GM10248 (cell line): ENCODE measurements around the gene NPAT.

ENCODE experiments used
- CTCF ChIA-PET: fragments of 300-600 bp; sonication (Branson Sonifier 250); formaldehyde crosslinking; extraction: SDS; loops from one replicate; lab custom pipeline; 2021; ENCODE audit warnings: antibody characterized with exemption; lab: Yijun Ruan, JAX
- POLR2A ChIA-PET: fragments of 350-650 bp; sonication (Branson Sonifier 250); formaldehyde crosslinking; extraction: SDS; loops from one replicate; lab custom pipeline; 2020; ENCODE audit warnings: antibody characterized with exemption; lab: Yijun Ruan, JAX
- DNase-seq: peaks from one replicate; pipeline ENCODE4 v3.0.0; 2012; ENCODE audit errors: extremely low spot score
- CTCF ChIP-seq: IDR thresholded peaks from 2 replicates; pipeline ENCODE4 v1.5.1; 2012; ENCODE audit warnings: mild to moderate bottlenecking, low read depth; ENCODE audit errors: extremely low read depth, missing control alignments, control extremely low read depth

NPAT gene

GRCh38 chr11:108241330-108242037, 19.0 kb upstream of the NPAT start:
- ChIA-PET CTCF (interaction anchor here (1.2 to 2.7 kb wide), 3 partner anchors 11 to 18 kb away, joined by 3 to 15 read pairs (median 10); partner anchors contain the start of genes ATM and NPAT), POLR2A (no interaction called here)
- no peak for TF ChIP-seq CTCF
- no peak for DNase-seq

DNA sequence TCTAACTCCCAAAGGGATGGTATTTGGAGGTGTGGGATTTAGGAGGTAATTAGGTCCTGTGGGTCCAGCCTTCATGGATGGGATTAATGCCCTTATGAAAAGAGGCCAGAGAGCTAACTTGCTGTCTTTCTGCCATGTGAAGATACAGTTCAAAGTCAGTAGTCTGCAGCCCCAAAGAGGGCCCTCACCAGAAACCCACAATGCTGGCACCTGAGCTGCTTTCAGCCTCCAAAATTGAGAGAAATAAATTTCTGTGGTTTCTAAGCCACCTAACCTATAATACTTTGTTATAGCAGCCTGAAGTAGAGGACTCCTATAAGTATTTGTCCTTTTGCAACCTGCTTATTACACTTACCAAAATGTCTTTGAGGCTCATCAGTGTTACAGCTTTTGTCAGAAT, 16.6 kb upstream of the NPAT start:
- TF ChIP-seq CTCF = no peak
- ChIA-PET CTCF (interaction anchor here (1.2 to 1.7 kb wide), 3 partner anchors 12 to 32 kb away, joined by 3 read pairs; no protein-coding TSS in a partner anchor), POLR2A (interaction anchor here (0.6 to 0.8 kb wide), 2 partner anchors 16 to 60 kb away, joined by 3 read pairs; partner anchors contain the start of gene ATM)

DNA sequence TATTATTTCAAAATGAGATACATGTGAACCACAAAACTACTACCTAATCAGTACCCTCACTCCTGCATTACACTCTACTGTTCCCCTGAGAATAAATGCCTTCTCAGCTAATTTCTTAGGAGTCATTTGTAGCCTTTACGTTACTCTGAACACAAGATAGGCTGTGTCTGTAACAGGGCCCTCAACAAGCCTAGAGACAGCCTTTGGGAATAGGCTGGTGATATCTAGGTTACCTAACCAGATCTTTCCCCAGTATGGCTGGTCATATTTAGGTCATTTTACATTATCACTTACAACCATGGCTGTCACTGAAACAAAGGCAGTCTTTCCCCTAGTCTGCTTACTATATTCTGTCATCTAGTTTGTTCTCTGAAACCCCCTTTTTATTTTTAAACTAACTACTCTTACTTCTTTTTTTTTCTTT, 14.6 kb upstream of the NPAT start:
- CTCF ChIA-PET = interaction anchor here (0.6 to 2.1 kb wide), 7 partner anchors 9 to 100 kb away, joined by 3 to 12 read pairs (median 3); partner anchors contain the start of genes ATM and NPAT

More for the DNA sequence above, 16.6 kb upstream of the NPAT start:
- no peak for DNase-seq

DNA sequence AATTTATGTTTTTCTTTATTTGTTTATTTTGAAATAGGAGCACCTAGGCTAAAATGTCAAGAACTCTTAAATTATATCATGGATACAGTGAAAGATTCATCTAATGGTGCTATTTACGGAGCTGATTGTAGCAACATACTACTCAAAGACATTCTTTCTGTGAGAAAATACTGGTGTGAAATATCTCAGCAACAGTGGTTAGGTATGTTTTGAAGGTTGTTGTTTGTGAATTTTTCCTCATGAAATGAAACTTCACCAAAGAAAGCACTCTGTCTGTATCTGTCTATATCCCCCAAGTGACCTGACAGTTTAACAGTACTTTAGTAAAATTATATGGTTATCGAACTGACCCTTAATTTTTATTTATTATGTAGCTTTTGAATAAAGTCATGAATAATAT, 13.2 kb upstream of the NPAT start:
- no peak for DNase-seq
- ChIA-PET POLR2A (interaction anchor here (0.6 to 1.2 kb wide), 2 partner anchors 9 to 10 kb away, joined by 3 to 7 read pairs; no protein-coding TSS in a partner anchor), CTCF (interaction anchor here (2.1 to 2.2 kb wide), 2 partner anchors 10 to 12 kb away, joined by 8 to 10 read pairs; partner anchors contain the start of genes ATM and NPAT)
- TF ChIP-seq CTCF = no peak

More for the DNA sequence above, 14.6 kb upstream of the NPAT start:
- no peak for DNase-seq
- POLR2A ChIA-PET = interaction anchor here (0.6 to 1.5 kb wide), 3 partner anchors 11 to 106 kb away, joined by 4 to 5 read pairs (median 4); no protein-coding TSS in a partner anchor
- no peak for TF ChIP-seq CTCF

- TF ChIP-seq CTCF = no peak
- no peak for DNase-seq
- ChIA-PET POLR2A (interaction anchor here (0.6 to 1.2 kb wide), 2 partner anchors 9 to 10 kb away, joined by 3 to 7 read pairs; no protein-coding TSS in a partner anchor), CTCF (interaction anchor here (2.2 kb wide), 1 partner anchor 12 kb away, joined by 8 read pairs; the partner anchor contains the start of genes ATM and NPAT)
Observed at GRCh38 chr11:108235192-108235591, 12.8 kb upstream of the NPAT start.

DNA sequence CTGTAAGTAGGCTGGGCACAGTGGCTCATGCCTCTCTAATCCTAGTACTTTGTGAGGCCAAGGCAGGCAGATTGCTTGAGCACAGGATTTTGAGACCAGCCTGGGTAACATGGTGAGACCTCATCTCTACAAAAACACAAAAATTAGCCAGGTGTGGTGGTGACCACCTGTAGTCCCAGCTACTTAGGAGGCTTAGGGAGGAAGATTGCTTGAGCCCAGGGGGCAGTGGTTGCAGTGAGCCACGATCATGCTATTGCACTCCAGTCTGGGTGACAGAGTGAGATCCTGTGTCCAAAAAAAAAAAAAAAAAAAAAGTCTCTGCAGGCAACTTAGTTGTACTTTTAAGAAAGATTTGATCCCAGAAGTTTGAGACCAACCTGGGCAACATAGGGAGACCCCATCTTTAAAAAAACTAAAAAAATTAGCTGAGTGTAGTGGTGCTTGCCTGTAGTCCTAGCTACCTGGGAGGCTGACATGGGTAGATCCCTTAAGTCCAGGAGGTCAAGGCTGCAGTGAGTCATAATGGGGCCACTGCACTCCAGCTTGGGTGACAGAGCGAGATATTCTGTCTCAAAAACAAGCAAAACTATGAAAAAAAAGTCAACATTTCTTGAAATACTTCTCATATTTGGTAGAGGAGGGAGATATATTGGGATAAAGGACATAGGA, 11.0 kb upstream of the NPAT start:
- CTCF ChIA-PET = interaction anchor here (1.8 kb wide), 1 partner anchor 14 kb away, joined by 5 read pairs; no protein-coding TSS in a partner anchor
- no peak for DNase-seq
- POLR2A ChIA-PET = interaction anchor here (0.7 kb wide), 1 partner anchor 12 kb away, joined by 6 read pairs; no protein-coding TSS in a partner anchor
- no peak for TF ChIP-seq CTCF
